Panc1 (cell line): ENCODE measurements around the gene PQBP1. TPM values are rescaled to one million over a fixed set of nuclear protein-coding genes. Genes with fewer than 3 reads are reported as not detected.

Experiments used
- ATAC-seq: fragments of 200-7000 bp; cut with Tn5 transposase; 2 replicates; pipeline ENCODE4 v1.9.1; 2020; ENCODE audit warnings: mild to moderate bottlenecking, moderate library complexity
- BruUV-seq: library from RNA; stranded (reverse); fragments of 400-500 nt; replicated peaks from 2 replicates; lab custom pipeline; 2021; lab: Mats Ljungman, UMichigan
- CTCF ChIA-PET: fragments of 300-600 bp; sonication (Branson Sonifier 250); formaldehyde crosslinking; loops from one replicate; lab custom pipeline; 2022; ENCODE audit warnings: antibody characterized with exemption; lab: Charles Lee
- POLR2A ChIA-PET: fragments of 300-600 bp; sonication (Branson Sonifier 250); formaldehyde crosslinking; loops from one replicate; lab custom pipeline; 2022; ENCODE audit warnings: antibody characterized with exemption; lab: Charles Lee
- DNase-seq: peaks from one replicate; pipeline ENCODE4 v3.0.0-alpha.2; 2010; ENCODE audit warnings: low read depth, low spot score
- H3K27ac ChIP-seq: 2 replicates; pipeline ENCODE4 v1.5.1; 2011; ENCODE audit warnings: mild to moderate bottlenecking, low read length, inconsistent platforms
- H3K27me3 ChIP-seq: fragments of 200-500 bp; sonication (Bioruptor generic); 2 replicates; pipeline ENCODE4 v1.6.0; 2014; ENCODE audit warnings: low read length, inconsistent platforms; ENCODE audit not compliant: control insufficient read depth, insufficient read depth
- H3K36me3 ChIP-seq: fragments of 200-500 bp; sonication (Bioruptor generic); 2 replicates; pipeline ENCODE4 v1.5.1; 2014; ENCODE audit warnings: inconsistent platforms, mild to moderate bottlenecking, low read length, moderate library complexity; ENCODE audit not compliant: control insufficient read depth, insufficient read depth
- H3K4me1 ChIP-seq: 2 replicates; pipeline ENCODE4 v1.5.1; 2011; ENCODE audit warnings: inconsistent platforms, mild to moderate bottlenecking, low read length, moderate library complexity; ENCODE audit not compliant: control insufficient read depth, insufficient read depth
- H3K4me3 ChIP-seq, 2 experiments: 2 replicates each; pipeline ENCODE4 v1.5.1; 2011 to 2012; ENCODE audit warnings: low read depth in 2 of 2, low read length in 2 of 2, mild to moderate bottlenecking in 2 of 2, inconsistent platforms in 1 of 2, moderate library complexity in 1 of 2
- H3K9me3 ChIP-seq: fragments of 200-500 bp; sonication (Bioruptor generic); 2 replicates; pipeline ENCODE4 v1.5.1; 2014; ENCODE audit warnings: low read depth, mild to moderate bottlenecking, inconsistent platforms, low read length, moderate library complexity; ENCODE audit not compliant: control insufficient read depth, insufficient read depth
- CTCF ChIP-seq: fragments of 450-650 bp; IDR thresholded peaks from 2 replicates; pipeline ENCODE4 v1.5.1; 2017; ENCODE audit warnings: mild to moderate bottlenecking
- POLR2AphosphoS5 ChIP-seq: IDR thresholded peaks from 2 replicates; pipeline ENCODE4 v1.6.1; 2012; ENCODE audit warnings: mild to moderate bottlenecking, low read depth, low read length, moderate library complexity
- SIN3A ChIP-seq: IDR thresholded peaks from 2 replicates; pipeline ENCODE4 v1.6.1; 2012; ENCODE audit warnings: low read depth, mild to moderate bottlenecking, low read length, moderate library complexity, borderline replicate concordance; ENCODE audit not compliant: insufficient read depth
- TCF7L2 ChIP-seq: IDR thresholded peaks from 2 replicates; pipeline ENCODE4 v1.6.1; 2011; ENCODE audit warnings: mild to moderate bottlenecking, low read depth, low read length, inconsistent platforms
- in situ Hi-C: cut with HindIII; loops from 2 replicates; pipeline ENCODE4 v1.10.0; 2016; ENCODE audit warnings: low sequenced_read_pairs, low pct_unique_long_range_greater_than_20kb
- intact Hi-C: fragments of 100-400 bp; cut with micrococcal nuclease; formaldehyde crosslinking; loops from one replicate; pipeline ENCODE4 v1.10.0; 2022; ENCODE audit not compliant: unreplicated experiment
- total RNA-seq: library from RNA; stranded (reverse); gene quantifications from one replicate; pipeline ENCODE4 v1.2.1, GENCODE V29; 2021; ENCODE audit not compliant: unreplicated experiment
- TF ChIP-seq, protein P1 (sequence below), 2 experiments: IDR thresholded peaks; 2 replicates each; pipeline ENCODE4 v1.6.1; 2011 to 2012; ENCODE audit warnings: low read depth in 2 of 2, control low read depth in 1 of 2, low read length in 1 of 2, mild to moderate bottlenecking in 1 of 2, moderate library complexity in 1 of 2; ENCODE audit not compliant: insufficient read depth in 1 of 2

PQBP1 gene
- total RNA-seq, 1 experiment from 2014 or later: 136 TPM

- in situ Hi-C loops: no loop called here
- DNase-seq: no peak
- Histone ChIP-seq H3K4me1 (no peaks in the 10 kb centered on the region), H3K27me3 (no peaks in the 10 kb centered on the region), H3K27ac (no peak overlapping the region), H3K4me3 (no peak overlapping the region), H3K36me3 (peaks cover 2% of the 10 kb centered on the region; the same call in 1 of the 2 replicates), H3K9me3 (no peaks in the 10 kb centered on the region)
- CTCF ChIA-PET: no interaction called here
- intact Hi-C loops: no loop called here
- TF ChIP-seq CTCF (no peak), POLR2AphosphoS5 (no peak), TCF7L2 (no peak), SIN3A (no peak)
- TF ChIP-seq, protein P1, sequence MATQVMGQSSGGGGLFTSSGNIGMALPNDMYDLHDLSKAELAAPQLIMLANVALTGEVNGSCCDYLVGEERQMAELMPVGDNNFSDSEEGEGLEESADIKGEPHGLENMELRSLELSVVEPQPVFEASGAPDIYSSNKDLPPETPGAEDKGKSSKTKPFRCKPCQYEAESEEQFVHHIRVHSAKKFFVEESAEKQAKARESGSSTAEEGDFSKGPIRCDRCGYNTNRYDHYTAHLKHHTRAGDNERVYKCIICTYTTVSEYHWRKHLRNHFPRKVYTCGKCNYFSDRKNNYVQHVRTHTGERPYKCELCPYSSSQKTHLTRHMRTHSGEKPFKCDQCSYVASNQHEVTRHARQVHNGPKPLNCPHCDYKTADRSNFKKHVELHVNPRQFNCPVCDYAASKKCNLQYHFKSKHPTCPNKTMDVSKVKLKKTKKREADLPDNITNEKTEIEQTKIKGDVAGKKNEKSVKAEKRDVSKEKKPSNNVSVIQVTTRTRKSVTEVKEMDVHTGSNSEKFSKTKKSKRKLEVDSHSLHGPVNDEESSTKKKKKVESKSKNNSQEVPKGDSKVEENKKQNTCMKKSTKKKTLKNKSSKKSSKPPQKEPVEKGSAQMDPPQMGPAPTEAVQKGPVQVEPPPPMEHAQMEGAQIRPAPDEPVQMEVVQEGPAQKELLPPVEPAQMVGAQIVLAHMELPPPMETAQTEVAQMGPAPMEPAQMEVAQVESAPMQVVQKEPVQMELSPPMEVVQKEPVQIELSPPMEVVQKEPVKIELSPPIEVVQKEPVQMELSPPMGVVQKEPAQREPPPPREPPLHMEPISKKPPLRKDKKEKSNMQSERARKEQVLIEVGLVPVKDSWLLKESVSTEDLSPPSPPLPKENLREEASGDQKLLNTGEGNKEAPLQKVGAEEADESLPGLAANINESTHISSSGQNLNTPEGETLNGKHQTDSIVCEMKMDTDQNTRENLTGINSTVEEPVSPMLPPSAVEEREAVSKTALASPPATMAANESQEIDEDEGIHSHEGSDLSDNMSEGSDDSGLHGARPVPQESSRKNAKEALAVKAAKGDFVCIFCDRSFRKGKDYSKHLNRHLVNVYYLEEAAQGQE (IDR thresholded peaks at IDR 0.05; ENCODE audit: insufficient read depth in 1 of 2, low read depth in 2 of 2, low read length in 1 of 2): no peak
- POLR2A ChIA-PET: interaction anchor here (0.6 kb wide), 1 partner anchor 162 kb away, joined by 9 read pairs; no protein-coding TSS in a partner anchor
- no TSS peak for BruUV-seq
- ATAC-seq: peak; percentile 29; the same call in 1 of the 2 replicates
Observed at GRCh38 chrX:48904626-48905025, 6.9 kb downstream of the PQBP1 start.

DNA sequence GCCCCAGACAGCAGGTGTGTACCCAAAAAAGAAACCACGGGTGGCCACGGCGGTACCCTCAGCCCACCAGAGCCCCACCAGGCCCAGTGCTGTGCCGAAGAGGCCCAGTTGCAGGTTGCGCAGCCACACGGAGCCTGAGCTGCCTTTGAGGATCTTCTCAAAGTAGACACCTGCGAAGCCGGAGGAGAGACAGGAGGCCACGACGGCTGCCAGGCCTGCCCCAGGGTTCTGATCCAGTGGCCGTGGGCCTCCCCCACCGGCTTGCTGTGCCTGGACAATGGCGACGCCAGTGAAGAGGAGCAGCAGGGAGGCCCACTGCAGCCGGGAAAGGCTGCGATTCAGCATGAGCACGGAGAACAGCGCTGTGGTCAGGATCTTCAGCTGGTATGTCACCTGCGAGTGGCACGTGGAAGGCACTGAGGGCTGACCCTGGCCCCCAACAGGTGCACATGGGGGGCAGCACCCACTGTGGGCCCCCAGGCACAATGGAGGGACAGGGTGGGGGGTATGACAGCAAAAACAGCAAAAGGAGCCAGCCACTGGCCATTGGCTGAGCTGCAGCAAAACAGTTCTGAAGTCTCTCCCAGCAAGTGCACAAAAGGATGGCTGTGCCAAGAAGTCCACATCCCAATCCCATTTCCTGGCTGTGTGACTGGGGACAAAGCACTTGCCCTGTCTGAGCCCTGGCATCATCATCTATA is 7.5 kb downstream of the PQBP1 start:
- ATAC-seq (no peak), DNase-seq (no peak)
- no peaks in the 10 kb centered on the region for H3K9me3 ChIP-seq
- TF ChIP-seq CTCF (no peak), POLR2AphosphoS5 (no peak), SIN3A (no peak), TCF7L2 (no peak)
- TF ChIP-seq, protein P1 (IDR thresholded peaks at IDR 0.05; ENCODE audit: insufficient read depth in 1 of 2, low read depth in 2 of 2, low read length in 1 of 2): no peak
- H3K27me3 ChIP-seq: no peaks in the 10 kb centered on the region
- H3K36me3 ChIP-seq: peaks cover 2% of the 10 kb centered on the region; the same call in 1 of the 2 replicates
- no peak overlapping the region for H3K27ac ChIP-seq
- BruUV-seq: no TSS peak
- POLR2A ChIA-PET: no interaction called here
- in situ Hi-C loops (no loop called here), intact Hi-C loops (no loop called here)
- peaks cover under 1% of the 10 kb centered on the region; the same call in 1 of the 2 replicates for H3K4me1 ChIP-seq
- CTCF ChIA-PET: no interaction called here
- H3K4me3 ChIP-seq: no peak overlapping the region
